T-helper 17 cell (primary cell): ENCODE measurements around the gene PPP1R15B. TPM values are rescaled to one million over a fixed set of nuclear protein-coding genes. Genes with fewer than 3 reads are reported as not detected.

Source experiments
- ATAC-seq: fragments of 150-1000 bp; cut with Tn5 transposase; 2 replicates; pipeline ENCODE4 v1.10.0; 2021; ENCODE audit warnings: mild to moderate bottlenecking, moderate library complexity
- DNase-seq, 3 donors: peaks; one replicate each; pipeline versions ENCODE4 v3.0.0 to v3.0.0-alpha.2; 2020 to 2021
- H3K9me3 ChIP-seq: one replicate; pipeline ENCODE4 v1.7.0; 2013; ENCODE audit warnings: low read length, mild to moderate bottlenecking; ENCODE audit not compliant: control insufficient read depth, poor library complexity, severe bottlenecking
- H3K27ac Mint-ChIP-seq: one replicate; pipeline ENCODE4 v1.8.0; 2022; ENCODE audit warnings: mild to moderate bottlenecking, moderate library complexity, mixed read lengths
- H3K27me3 Mint-ChIP-seq: one replicate; pipeline ENCODE4 v1.8.0; 2022; ENCODE audit warnings: mixed read lengths
- H3K36me3 Mint-ChIP-seq: one replicate; pipeline ENCODE4 v1.8.0; 2022; ENCODE audit warnings: low read depth, mixed read lengths
- H3K4me1 Mint-ChIP-seq: one replicate; pipeline ENCODE4 v1.8.0; 2022; ENCODE audit warnings: mild to moderate bottlenecking, mixed read lengths
- H3K4me3 Mint-ChIP-seq: one replicate; pipeline ENCODE4 v1.8.0; 2022; ENCODE audit warnings: mild to moderate bottlenecking, moderate library complexity, mixed read lengths
- total RNA-seq, 4 donors: library from RNA in 2 of 4; stranded (reverse) in 2 of 4; gene quantifications; one replicate each; pipeline ENCODE4 v1.2.3 and lab custom pipeline; 2022 to 2026

The PPP1R15B gene
- total RNA-seq, result 100 to 1,000 TPM; 207 to 266 TPM
- total RNA-seq (lab: John Stamatoyannopoulos, UW), result 333 to 1,388 reads per million in 2 donors

GRCh38 chr1:204411451-204412204 lies at the start of gene PPP1R15B:
TSS of gene PPP1R15B (minus strand) at chr1:204411817. CDS start at chr1:204411411, 406 bp downstream.
- peaks cover 11% of the 10 kb centered on the region for H3K4me1 Mint-ChIP-seq

GRCh38 chr1:204460346-204460745 lies 48.7 kb upstream of the PPP1R15B start:
- Mint-ChIP-seq H3K4me3 (peak overlapping the region; percentile 79), H3K36me3 (peaks cover 2% of the 10 kb centered on the region), H3K27me3 (no peaks in the 10 kb centered on the region), H3K27ac (peak overlapping the region; percentile 96), H3K4me1 (peaks cover 61% of the 10 kb centered on the region)
- DNase-seq, result no peak
- ATAC-seq, result no peak
- no peaks in the 10 kb centered on the region for H3K9me3 ChIP-seq

More at GRCh38 chr1:204411451-204412204, at the start of gene PPP1R15B:
- Mint-ChIP-seq H3K36me3 (peaks cover 5% of the 10 kb centered on the region), H3K27ac (peak within 1 kb of the TSS; percentile 100), H3K27me3 (no peaks in the 10 kb centered on the region), H3K4me3 (peak within 1 kb of the TSS; percentile 97)
- no peaks in the 10 kb centered on the region for H3K9me3 ChIP-seq
- peak; percentile 94 to 97 (median 95) for DNase-seq
- peak; percentile 89 for ATAC-seq

GRCh38 chr1:204459706-204460105 lies 48.1 kb upstream of the PPP1R15B start:
- DNase-seq (no peak), ATAC-seq (no peak)
- H3K4me3 Mint-ChIP-seq, result peak overlapping the region; percentile 50
- H3K27me3 Mint-ChIP-seq, result no peaks in the 10 kb centered on the region
- H3K36me3 Mint-ChIP-seq, result peaks cover 4% of the 10 kb centered on the region
- H3K9me3 ChIP-seq, result no peaks in the 10 kb centered on the region
- H3K4me1 Mint-ChIP-seq, result peaks cover 57% of the 10 kb centered on the region
- H3K27ac Mint-ChIP-seq, result peak overlapping the region; percentile 96

- DNase-seq (no peak), ATAC-seq (no peak)
- Mint-ChIP-seq H3K36me3 (peaks cover 6% of the 10 kb centered on the region), H3K4me1 (peaks cover 51% of the 10 kb centered on the region), H3K27me3 (no peaks in the 10 kb centered on the region), H3K27ac (peak overlapping the region; percentile 96), H3K4me3 (no peak overlapping the region)
- H3K9me3 ChIP-seq, result no peaks in the 10 kb centered on the region
Observed at GRCh38 chr1:204457666-204458065, 46.0 kb upstream of the PPP1R15B start.

GRCh38 chr1:204456826-204457442 lies 45.3 kb upstream of the PPP1R15B start:
- ATAC-seq (no peak), DNase-seq (no peak)
- H3K27ac Mint-ChIP-seq, result peak overlapping the region; percentile 53
- peaks cover 46% of the 10 kb centered on the region for H3K4me1 Mint-ChIP-seq
- peaks cover 6% of the 10 kb centered on the region for H3K36me3 Mint-ChIP-seq
- no peaks in the 10 kb centered on the region for H3K9me3 ChIP-seq
- H3K27me3 Mint-ChIP-seq, result no peaks in the 10 kb centered on the region
- H3K4me3 Mint-ChIP-seq, result no peak overlapping the region

GRCh38 chr1:204455831-204456145 lies 44.2 kb upstream of the PPP1R15B start:
- peaks cover 43% of the 10 kb centered on the region for H3K4me1 Mint-ChIP-seq
- ATAC-seq (no peak), DNase-seq (no peak)
- H3K9me3 ChIP-seq, result no peaks in the 10 kb centered on the region
- H3K4me3 Mint-ChIP-seq, result no peak overlapping the region
- H3K36me3 Mint-ChIP-seq, result peaks cover 6% of the 10 kb centered on the region
- no peaks in the 10 kb centered on the region for H3K27me3 Mint-ChIP-seq
- H3K27ac Mint-ChIP-seq, result peak overlapping the region; percentile 53

- Mint-ChIP-seq H3K4me1 (peaks cover 42% of the 10 kb centered on the region), H3K4me3 (no peak overlapping the region), H3K27me3 (no peaks in the 10 kb centered on the region), H3K36me3 (peaks cover 6% of the 10 kb centered on the region), H3K27ac (peak overlapping the region; percentile 99)
- DNase-seq (no peak), ATAC-seq (no peak)
- H3K9me3 ChIP-seq, result no peaks in the 10 kb centered on the region
Observed at GRCh38 chr1:204455063-204455830, 43.6 kb upstream of the PPP1R15B start.

- H3K9me3 ChIP-seq, result no peaks in the 10 kb centered on the region
- Mint-ChIP-seq H3K4me3 (no peak overlapping the region), H3K4me1 (peaks cover 36% of the 10 kb centered on the region), H3K36me3 (peaks cover 5% of the 10 kb centered on the region), H3K27ac (peak overlapping the region; percentile 99), H3K27me3 (no peaks in the 10 kb centered on the region)
- no peak for ATAC-seq
- DNase-seq, result no peak
Observed at GRCh38 chr1:204454476-204454875, 42.9 kb upstream of the PPP1R15B start.

- DNase-seq (peak; percentile 60 to 75 (median 65)), ATAC-seq (peak; percentile 98)
- Mint-ChIP-seq H3K4me1 (peaks cover 42% of the 10 kb centered on the region), H3K4me3 (peak overlapping the region; percentile 87), H3K27ac (peak overlapping the region; percentile 99), H3K27me3 (no peaks in the 10 kb centered on the region), H3K36me3 (peaks cover 5% of the 10 kb centered on the region)
- H3K9me3 ChIP-seq, result no peaks in the 10 kb centered on the region
Observed at GRCh38 chr1:204453141-204453772, 41.6 kb upstream of the PPP1R15B start.

GRCh38 chr1:204451352-204452124 lies 39.9 kb upstream of the PPP1R15B start:
- Mint-ChIP-seq H3K4me1 (peaks cover 42% of the 10 kb centered on the region), H3K27ac (peak overlapping the region; percentile 99), H3K4me3 (peak overlapping the region; percentile 9), H3K27me3 (no peaks in the 10 kb centered on the region), H3K36me3 (peaks cover 7% of the 10 kb centered on the region)
- no peak for DNase-seq
- H3K9me3 ChIP-seq, result no peaks in the 10 kb centered on the region
- ATAC-seq, result no peak

- Mint-ChIP-seq H3K36me3 (peaks cover 9% of the 10 kb centered on the region), H3K27ac (peak overlapping the region; percentile 99), H3K27me3 (no peaks in the 10 kb centered on the region), H3K4me1 (peaks cover 46% of the 10 kb centered on the region), H3K4me3 (peak overlapping the region; percentile 36)
- DNase-seq, result no peak
- ATAC-seq, result no peak
- H3K9me3 ChIP-seq, result no peaks in the 10 kb centered on the region
Observed at GRCh38 chr1:204450461-204451257, 39.0 kb upstream of the PPP1R15B start.
